PFSK-1 (cell line): ENCODE measurements around the gene IL17B.

Experiments
- FOXP2 ChIP-seq: optimal IDR thresholded peaks from 2 replicates; pipeline ENCODE3; 2011; ENCODE audit warnings: borderline replicate concordance, control low read depth, inconsistent platforms; ENCODE audit not compliant: insufficient read depth; ENCODE audit errors: extremely low read length, extremely low read depth
- POLR2AphosphoS5 ChIP-seq: IDR thresholded peaks from 2 replicates; pipeline ENCODE4 v1.6.1; 2012; ENCODE audit warnings: low read depth, mild to moderate bottlenecking, control low read depth, low read length, moderate library complexity
- REST ChIP-seq, 2 experiments: IDR thresholded peaks; 2 replicates each; pipeline versions ENCODE4 v1.6.1 to v1.8.0; 2011 to 2012; ENCODE audit warnings: low read depth in 2 of 2, low read length in 2 of 2, control low read depth in 1 of 2, inconsistent platforms in 1 of 2, mild to moderate bottlenecking in 1 of 2, moderate library complexity in 1 of 2; ENCODE audit not compliant: insufficient read depth in 1 of 2
- SIN3A ChIP-seq: IDR thresholded peaks from 2 replicates; pipeline ENCODE4 v1.6.1; 2012; ENCODE audit warnings: mild to moderate bottlenecking, low read length, moderate library complexity, borderline replicate concordance; ENCODE audit not compliant: insufficient read depth
- TAF1 ChIP-seq: IDR thresholded peaks from 2 replicates; pipeline ENCODE4 v1.6.1; 2012; ENCODE audit warnings: low read length, control low read depth, borderline replicate concordance; ENCODE audit not compliant: insufficient read depth

Gene IL17B

GRCh38 chr5:149411738-149412519 lies 32.8 kb upstream of the IL17B start:
- TF ChIP-seq TAF1 = no peak
- TF ChIP-seq FOXP2 = no peak
- no peak for TF ChIP-seq SIN3A
- no peak for TF ChIP-seq REST (IDR thresholded peaks at IDR 0.05; ENCODE audit: insufficient read depth in 1 of 2, low read depth in 2 of 2, low read length in 2 of 2)
- TF ChIP-seq POLR2AphosphoS5 = no peak

DNA sequence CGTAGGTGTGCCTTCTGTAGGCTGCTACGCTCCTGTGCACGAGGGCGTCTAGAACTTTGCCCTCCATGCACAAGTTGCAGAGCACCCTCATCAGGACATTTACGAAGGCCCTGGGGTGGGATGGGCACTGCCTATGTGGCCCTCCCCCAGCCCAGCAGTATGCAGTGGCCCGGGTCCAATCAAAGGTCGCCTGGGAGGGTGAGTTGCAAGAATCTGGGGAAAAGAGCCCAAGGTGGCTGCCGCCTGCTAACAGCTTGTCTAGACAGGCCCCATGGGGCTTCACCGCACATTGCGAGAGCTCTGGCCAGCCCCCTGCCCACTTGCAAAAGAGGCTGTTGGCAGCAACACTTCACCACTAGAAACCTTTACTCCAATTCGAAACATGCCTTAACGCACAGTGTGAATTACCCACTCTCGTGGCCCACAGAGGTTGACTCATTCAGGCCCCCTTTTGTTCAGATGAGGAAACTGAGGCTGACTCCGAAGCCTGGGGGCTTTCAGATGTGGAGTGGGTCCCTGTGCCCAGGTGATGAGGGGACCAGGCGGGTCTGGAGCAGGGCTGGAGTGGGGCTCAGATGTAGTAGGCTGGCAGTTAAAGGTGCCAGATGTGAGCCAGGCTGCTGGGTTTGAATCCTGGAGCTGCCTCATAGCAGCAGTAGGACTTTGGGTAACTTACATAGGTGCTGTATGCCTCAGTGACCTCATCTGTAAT lies 31.8 kb upstream of the IL17B start:
- TF ChIP-seq FOXP2 (no peak), TAF1 (no peak), SIN3A (no peak), REST (IDR thresholded peaks at IDR 0.05; ENCODE audit: insufficient read depth in 1 of 2, low read depth in 2 of 2, low read length in 2 of 2) (no peak), POLR2AphosphoS5 (no peak)

DNA sequence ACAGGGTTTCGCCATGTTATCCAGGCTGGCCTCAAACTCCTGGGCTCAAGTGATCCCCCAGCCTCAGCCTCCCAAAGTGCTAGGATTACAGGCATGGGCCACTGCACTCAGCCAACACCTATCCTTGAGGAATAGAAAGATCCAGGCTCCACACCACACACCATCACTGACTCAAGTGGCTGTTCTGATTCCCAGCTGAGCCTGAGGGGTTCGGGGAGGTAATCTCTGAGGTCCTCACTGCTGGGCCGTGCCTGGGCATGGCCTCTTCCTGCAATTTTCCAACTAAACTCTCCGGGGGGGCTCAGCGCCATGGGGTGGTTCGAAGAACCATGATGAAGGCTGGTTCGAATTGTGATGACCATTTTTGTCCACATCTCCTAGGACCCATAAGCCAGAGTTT lies 31.0 kb upstream of the IL17B start:
- no peak for TF ChIP-seq SIN3A
- no peak for TF ChIP-seq TAF1
- no peak for TF ChIP-seq FOXP2
- TF ChIP-seq REST (IDR thresholded peaks at IDR 0.05; ENCODE audit: insufficient read depth in 1 of 2, low read depth in 2 of 2, low read length in 2 of 2) = no peak

DNA sequence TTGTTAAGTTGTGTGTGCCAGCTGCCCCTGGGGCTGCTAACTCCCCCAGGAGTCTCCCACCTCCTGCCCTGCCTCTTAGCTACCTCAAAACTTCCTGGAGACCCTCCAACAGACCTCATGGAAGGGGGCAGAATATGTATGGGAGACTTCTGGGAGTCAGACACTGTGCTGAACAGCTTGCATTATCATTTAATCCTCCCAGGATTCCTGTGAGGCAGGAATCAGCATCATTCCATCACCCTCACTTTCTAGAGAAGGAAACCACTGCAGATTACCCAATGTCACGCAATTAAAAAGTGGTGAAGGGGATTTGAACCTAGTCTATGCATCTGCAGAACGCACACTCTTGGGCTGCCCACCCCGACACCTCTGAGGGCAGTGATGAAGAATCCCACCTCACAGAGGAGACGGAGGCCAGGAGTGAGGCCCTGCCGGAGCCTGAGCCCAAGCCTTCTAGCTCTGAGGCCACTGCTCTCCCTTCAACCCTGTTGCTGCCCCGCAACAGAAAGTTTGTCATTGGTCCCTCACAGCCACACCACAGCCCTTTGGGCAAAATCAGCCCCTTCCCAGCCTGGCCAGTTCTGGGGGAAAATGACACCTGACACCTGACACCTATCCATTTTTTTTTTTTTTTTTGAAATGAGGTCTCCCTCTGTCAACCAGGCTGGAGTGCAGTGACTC lies 30.3 kb upstream of the IL17B start:
- TF ChIP-seq FOXP2 = no peak
- TF ChIP-seq POLR2AphosphoS5 = no peak
- no peak for TF ChIP-seq REST (IDR thresholded peaks at IDR 0.05; ENCODE audit: insufficient read depth in 1 of 2, low read depth in 2 of 2, low read length in 2 of 2)
- no peak for TF ChIP-seq TAF1
- no peak for TF ChIP-seq SIN3A
